ENCODE data around the gene GNG7. TPM values are rescaled to one million over a fixed set of nuclear protein-coding genes. Genes with fewer than 3 reads are reported as not detected.
A peak's percentile ranks its signal among the peaks of the same experiment; 100 is the strongest.

GNG7 gene
- total RNA-seq, 1 experiment from 2014 or later: 7.7 TPM

- WGBS (ENCODE audit: extremely low coverage, insufficient read length, low lambda C conversion rate): no CpG with 5 or more reads among the region's 13 CpGs
- Histone ChIP-seq H3K27me3 (ENCODE audit: insufficient read depth, low read length) (no peaks in the 10 kb centered on the region), H3K14ac (ENCODE audit: insufficient read depth, low read length) (no peak overlapping the region), H3K56ac (ENCODE audit: insufficient read length, low read depth, low read length) (no peak overlapping the region), H3K79me1 (ENCODE audit: insufficient read depth, low read depth, low read length, poor library complexity, severe bottlenecking) (no peaks in the 10 kb centered on the region), H2BK12ac (ENCODE audit: insufficient read length, low read depth, low read length) (no peak overlapping the region), H3K4me2 (ENCODE audit: insufficient read depth, insufficient read length, low read length) (no peak overlapping the region), H2AK5ac (ENCODE audit: insufficient read length, low read length) (no peak overlapping the region), H3K27ac (ENCODE audit: insufficient read length, low read depth, low read length) (no peak overlapping the region), H4K91ac (ENCODE audit: insufficient read length, low read depth, low read length) (no peak overlapping the region), H2BK120ac (ENCODE audit: low read depth, low read length, poor library complexity, severe bottlenecking) (no peak overlapping the region), H4K20me1 (ENCODE audit: control insufficient read depth, insufficient read depth, insufficient read length) (no peaks in the 10 kb centered on the region), H3K23ac (ENCODE audit: insufficient read length, low read depth, low read length) (no peak overlapping the region), H2BK5ac (ENCODE audit: insufficient read length, low read length) (no peak overlapping the region), H3K23me2 (ENCODE audit: insufficient read length, low read depth, low read length, poor library complexity, severe bottlenecking) (no peaks in the 10 kb centered on the region), H3T11ph (ENCODE audit: low read length) (no peak overlapping the region), H4K8ac (replicated peaks; ENCODE audit: insufficient read length, low read depth, low read length) (no peak overlapping the region), H2BK20ac (ENCODE audit: low read depth, low read length, poor library complexity, severe bottlenecking) (no peak overlapping the region), H3K79me2 (ENCODE audit: insufficient read depth, low read length) (no peaks in the 10 kb centered on the region), H4K5ac (ENCODE audit: insufficient read length, low read depth, low read length) (no peak overlapping the region), H3K9me3 (ENCODE audit: control insufficient read depth, low read depth, low read length) (no peaks in the 10 kb centered on the region), H3K9ac (ENCODE audit: extremely low read depth, insufficient read length, low read length) (no peak overlapping the region), H3K18ac (ENCODE audit: insufficient read length, low read depth, low read length) (no peak overlapping the region), H2BK15ac (ENCODE audit: low read depth, low read length) (no peak overlapping the region), H3K4ac (ENCODE audit: low read depth, low read length) (no peak overlapping the region), H3K4me1 (ENCODE audit: insufficient read depth, low read length) (peaks cover 2% of the 10 kb centered on the region), H2AFZ (ENCODE audit: low read length) (no peak overlapping the region)
- no peak for DNase-seq
- no peak for TF ChIP-seq CTCF (conservative IDR thresholded peaks at IDR 0.05)
- Mint-ChIP-seq H3K9me3 (no peaks in the 10 kb centered on the region; a peak in 1 of 5 replicates), H3K36me3 (ENCODE audit: insufficient read depth in 1 of 3, low read depth in 3 of 3) (no peaks in the 10 kb centered on the region), H3K27me3 (ENCODE audit: low read depth) (peaks cover 15% of the 10 kb centered on the region), H3K4me3 (no peak overlapping the region), H3K4me1 (peaks cover 19 to 25% of the 10 kb centered on the region in 2 experiments), H3K27ac (0 out of 7 replicates have a peak overlapping the region, but pooled peaks of 1 of the 3 experiments have one; percentile 0)
These were observed 202.3 kb downstream of the GNG7 start for GRCh38 chr19:2500156-2500555.
